Mesenteric fat pad (tissue), 1 donor: ENCODE results near the gene OR5K1. TPM values are rescaled to one million over a fixed set of nuclear protein-coding genes. Genes with fewer than 3 reads are reported as not detected.

Source experiments
- DNase-seq: peaks from one replicate; pipeline ENCODE4 v3.0.0-alpha.2; 2020; ENCODE audit warnings: low spot score
- long read RNA-seq: library from polyadenylated mRNA; unstranded; transcript quantifications from one replicate; pipeline ENCODE4 v2.0.0, GENCODE V29; 2020
- total RNA-seq: library from RNA; stranded (reverse); fragmentation: NEBNext Ultra II Directional; extraction: Animal tissue kit (Norgen Biotek cat#: 25700); gene quantifications from one replicate; pipeline ENCODE4 v1.2.1, GENCODE V29; 2021
- donor health status: DM: yes; HTN: yes; CAD: no.

Gene OR5K1
- not detected for total RNA-seq
- long read RNA-seq: 0 reads

DNA sequence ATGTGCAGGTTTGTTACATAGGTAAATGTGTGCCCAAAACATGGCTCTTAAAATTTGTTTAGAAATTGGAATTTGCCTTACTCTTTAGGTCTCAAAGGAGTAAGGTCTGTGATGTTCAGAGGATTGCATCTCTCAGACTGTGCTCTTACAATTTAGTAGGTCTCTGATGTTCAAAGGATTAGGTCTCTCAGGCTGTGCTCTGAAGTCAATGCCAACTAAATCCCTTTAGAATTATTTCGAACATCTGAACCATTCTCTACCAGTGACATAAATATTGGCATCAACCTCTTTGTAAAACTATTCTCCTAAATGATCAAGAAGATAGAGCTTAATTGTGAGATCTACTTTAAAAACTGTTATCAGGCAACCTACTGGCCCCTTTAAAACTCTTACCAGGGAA lies at the start of gene OR5K1:
OR5K1 (plus strand) TSS at position 301 of the 400 bp plus-strand sequence. CDS start 6,376 bp downstream, outside the sequence.
- DNase-seq: no peak

DNA sequence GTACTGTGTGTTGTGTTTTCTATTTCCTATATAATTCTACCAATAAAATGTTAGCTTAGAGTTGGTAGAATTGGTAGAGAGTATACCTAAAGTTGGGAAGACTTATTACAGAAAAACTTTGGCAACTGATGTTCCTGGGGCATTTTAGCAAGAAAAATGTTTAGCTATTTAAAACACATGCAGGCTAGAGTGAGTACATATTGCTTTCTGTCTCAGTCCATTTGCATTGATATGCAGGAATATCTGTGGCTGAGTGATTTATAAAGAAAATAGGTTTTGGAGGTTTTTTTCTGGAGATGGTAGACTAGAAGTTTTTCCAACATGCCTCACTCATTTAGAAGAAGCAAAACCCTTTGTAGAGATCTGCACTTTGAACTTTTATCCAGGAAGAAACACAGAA lies 30.4 kb upstream of the OR5K1 start:
- no peak for DNase-seq

DNA sequence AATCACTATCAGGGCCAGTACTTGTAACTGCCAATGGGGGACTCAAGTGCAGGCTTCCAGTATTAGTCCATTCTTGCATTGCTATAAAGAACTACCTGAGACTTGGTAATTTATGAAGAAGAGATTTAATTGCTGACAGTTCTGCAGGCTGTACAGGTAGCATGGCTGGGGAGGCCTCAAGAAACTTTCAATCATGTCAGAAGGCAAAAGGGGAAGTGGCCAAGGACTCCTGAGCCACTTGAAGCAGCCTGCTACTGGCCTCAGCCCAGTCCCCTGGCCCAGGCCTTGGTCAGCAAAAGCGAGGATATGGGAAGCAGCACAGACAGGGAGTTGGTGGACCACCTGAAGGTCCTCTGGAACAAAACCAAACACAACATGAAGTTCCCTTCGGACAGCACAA lies 29.2 kb upstream of the OR5K1 start:
- DNase-seq: no peak

DNA sequence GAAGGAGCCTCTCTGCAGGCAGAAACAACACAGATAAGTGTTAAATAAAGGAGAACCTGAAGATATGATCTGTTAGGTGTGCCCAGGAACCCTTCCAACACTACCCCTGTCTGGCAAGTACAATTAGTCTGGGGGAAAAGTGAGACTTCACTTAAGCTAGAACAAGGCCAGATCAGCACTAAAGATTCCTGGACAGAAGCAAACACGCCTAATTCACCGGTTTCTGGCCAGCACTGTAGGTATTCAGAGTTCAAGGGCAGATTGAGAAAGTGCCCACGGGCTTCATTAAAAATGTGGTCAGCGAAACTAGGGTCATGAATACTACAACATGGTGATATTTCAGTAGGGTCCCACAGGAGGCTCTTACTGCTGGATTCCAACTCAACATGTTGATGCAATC lies 28.6 kb upstream of the OR5K1 start:
- no peak for DNase-seq

DNA sequence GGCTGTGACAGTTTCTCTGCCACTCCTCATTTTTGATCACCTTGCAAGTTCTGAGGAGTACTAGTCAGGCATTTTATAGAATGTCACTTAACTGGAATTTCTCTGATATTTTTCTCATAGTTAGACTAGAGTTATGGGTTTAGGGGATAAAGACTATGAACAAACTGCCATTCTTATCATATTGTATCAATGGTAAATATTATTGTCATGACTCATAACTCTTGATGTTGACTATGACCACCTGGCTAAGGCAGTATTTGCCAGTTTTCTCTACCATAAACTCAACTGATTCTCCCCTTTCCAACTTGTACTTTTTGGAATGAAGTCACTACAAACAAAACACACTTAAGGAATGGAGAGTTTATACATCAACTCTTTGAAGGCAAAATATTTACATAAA lies 22.7 kb upstream of the OR5K1 start:
- DNase-seq: no peak

DNA sequence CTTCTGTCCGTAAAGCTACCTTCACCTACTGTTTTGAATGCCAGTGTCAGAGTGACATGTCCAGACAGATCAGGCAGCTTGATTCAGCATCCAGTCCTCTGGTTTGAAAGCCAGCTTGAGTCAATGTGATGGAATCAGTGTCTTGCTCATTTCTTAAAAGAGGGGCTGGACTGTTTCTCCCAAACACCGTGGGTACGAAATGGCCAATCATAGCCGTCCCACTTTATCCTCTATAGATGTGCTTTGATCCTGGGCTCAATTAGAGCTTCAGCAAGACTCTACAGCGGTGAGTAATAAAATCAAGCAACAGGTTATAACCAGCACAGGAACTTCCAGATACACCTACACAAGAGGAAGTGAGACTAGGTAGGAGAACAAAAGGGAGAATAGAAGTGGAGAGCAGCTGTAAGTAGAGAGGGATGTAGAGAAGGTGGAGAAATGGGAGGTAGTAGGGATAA lies 17.0 kb upstream of the OR5K1 start:
- no peak for DNase-seq

DNA sequence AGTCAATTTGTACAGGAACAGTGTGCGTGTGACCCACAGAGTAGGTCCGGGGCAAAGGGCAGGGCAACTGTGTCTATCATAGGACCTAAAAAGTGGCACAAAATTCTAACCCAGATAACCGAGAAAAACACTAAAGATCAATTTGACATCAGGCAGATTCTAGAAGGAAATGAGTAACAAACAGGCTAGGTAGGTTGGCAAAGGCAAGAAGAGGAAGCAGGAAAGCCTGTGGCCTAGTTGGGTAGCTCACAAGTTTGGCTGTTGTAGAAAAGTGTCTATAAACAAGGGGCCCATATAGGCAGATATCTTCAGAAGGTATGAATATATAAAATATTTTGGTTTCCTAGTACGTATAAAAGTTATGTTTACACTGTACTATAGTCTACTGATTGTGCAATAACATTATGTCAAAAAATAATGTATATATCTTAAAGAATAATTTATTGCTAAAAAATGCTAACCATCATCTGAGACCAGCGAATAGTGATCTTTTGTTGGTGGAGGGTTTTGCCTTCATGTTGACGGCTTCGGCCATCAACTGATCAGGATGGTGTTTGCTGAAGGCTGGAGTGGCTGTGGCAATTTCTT lies 13.3 kb upstream of the OR5K1 start:
- DNase-seq: no peak

DNA sequence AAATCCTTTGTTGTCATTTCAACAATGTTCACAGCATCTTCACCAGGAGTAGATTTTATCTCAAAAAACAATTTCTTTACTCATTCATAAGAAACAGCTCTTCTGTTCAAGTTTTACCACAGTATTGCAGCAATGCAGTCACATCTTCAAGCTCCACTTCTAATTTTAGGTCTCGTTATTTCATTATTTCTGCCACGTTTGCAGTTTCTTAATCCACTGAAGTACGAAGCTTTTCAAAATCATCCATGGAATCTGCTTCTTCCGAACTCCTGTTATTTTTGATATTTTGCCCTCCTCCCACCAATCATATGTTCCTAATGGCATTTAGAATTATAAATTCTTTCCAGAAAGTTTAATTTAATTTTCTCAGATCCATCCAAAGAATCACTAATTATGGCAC lies 12.6 kb upstream of the OR5K1 start:
- no peak for DNase-seq

DNA sequence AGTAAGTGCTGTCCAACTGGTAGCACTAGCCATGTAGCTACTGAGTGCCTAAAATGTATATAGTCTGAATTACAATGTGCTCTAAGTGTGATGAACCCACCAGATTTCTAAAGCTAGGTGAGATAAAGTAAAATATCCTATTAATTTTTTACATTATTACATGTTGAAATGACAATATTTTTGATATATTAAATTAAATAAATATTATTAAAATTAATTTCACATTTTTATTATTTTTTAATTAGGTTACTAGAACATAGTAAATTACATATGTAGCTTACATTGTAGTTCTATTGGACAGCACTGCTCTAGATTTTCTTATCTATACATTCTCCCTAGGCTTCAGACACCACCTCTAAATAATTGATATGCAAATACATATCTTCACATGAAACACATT lies 9.2 kb upstream of the OR5K1 start:
- DNase-seq: no peak

DNA sequence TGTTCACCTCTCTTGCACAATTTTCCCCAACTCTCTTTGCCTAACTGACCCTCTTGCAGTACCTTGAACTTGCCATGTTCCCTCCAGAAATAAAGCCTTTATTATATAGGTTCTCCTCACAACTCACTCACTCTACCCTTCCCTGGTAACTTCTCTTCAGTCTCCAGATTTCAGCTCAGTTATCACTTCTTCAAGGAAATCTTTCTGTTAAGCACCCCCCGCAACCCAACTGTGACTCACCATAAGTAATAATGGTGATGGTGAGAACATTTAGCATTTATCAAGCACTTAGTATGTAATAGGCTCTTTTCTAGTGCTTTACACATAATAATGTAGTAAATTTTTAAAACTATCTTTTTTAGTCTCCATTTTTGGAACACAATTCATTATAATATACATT lies 8.1 kb upstream of the OR5K1 start:
- no peak for DNase-seq

DNA sequence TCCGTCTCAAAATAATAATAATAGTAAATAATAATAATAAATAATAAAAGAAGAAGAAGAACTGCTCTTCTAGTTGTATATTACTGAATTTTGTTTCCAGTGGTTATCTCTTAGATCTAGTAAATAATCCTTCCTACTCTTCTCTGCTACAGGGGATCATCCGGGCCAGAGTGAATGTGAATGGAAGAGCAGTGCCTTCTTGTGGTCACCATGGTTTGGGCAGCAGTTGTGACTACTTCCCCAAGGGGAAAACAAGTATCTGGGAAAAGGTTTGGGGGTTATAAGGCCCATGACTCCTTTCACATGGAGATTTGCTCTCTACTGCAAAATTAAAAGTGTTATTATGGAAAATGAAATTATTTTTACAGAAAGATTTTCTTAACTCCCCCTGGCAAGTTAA lies 5.5 kb upstream of the OR5K1 start:
- no peak for DNase-seq

DNA sequence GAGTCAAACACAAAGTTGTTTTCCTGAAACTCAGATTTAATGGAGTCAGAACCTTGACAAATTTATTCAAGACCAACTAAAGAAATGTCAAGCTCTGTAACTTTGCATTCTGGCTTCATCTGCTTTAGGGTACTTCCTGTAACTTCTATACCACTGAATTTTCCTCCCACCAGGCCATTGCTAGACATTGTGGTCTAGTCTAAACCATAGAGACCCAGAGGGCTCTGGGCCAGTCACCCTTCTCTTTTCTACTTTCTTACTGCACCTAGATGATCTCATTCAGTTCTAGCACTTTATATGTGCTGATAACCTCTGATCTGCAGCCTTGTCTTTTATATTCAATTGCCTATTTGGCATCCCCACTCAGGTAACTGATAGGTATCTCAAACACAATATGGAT lies 2.8 kb upstream of the OR5K1 start:
- no peak for DNase-seq

DNA sequence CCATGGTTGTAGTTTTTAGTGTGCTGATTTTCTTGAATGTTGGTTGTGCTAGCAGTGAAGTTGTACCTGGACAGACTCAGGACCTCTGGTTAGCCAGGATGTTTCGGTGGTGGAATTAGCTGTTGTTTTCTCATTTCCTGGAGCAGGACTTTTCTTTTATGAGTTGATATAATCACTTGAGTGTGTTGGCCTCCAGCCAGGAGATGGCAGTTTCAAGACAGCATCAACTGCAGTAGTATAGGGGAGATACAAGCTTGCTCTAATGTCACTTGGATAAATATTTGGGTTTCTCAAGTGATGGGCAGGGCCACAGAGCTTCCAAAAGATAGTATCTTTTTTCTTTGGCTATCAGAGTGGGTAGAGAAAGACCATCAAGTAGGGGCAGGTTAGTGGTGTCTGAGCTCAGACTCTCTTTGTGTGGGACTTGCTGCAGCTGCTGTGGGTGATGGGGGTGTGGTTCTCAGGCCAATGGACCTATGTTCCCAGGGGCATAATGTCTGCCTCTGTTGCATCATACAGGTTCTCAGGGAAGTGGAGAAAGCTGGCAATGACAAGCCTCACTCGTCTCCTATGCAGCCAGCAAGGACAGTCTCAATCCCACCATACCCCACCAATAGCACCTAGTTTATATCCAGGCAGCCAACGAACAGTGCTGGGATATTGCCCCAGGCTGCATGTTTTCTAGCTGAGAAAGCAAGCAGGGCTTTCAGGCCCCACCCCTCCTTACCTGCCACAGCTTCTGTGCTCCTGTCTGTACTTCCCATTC lies 19.9 kb downstream of the OR5K1 start:
- no peak for DNase-seq

DNA sequence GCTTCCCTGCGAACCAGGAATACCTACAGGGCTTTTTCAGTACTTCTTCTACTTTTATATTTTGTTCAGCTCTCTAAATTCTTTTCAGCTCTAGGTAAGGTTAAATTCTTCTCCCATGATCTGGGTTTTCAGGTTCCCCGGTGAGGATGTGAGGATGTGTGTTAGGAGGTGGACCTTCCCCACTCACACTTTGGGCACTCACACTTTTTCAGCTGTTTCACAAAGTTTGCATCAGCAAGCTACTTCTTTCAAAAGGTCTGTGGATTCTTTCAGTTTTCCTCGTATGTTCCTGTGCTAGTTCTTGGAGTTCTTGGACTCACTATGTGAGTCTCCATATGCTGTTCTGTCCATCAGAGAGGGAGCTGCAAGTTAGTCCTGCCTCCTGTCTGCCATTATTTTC lies 20.6 kb downstream of the OR5K1 start:
- DNase-seq: no peak

DNA sequence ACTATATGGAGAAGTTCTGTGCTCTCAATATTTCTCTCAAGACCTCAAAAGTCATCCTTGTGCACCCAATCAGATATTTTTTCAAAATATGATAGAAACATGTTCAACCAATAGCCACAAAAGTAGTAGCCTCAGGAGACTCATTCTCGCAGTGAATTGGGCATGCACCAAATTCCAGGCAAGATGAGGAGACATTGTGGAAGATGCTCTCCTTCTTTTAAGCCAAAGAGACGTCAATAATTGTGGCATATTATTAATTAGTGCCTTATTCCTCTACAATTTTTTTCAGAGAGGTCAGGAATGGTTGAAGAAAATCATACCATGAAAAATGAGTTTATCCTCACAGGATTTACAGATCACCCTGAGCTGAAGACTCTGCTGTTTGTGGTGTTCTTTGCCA lies 34.4 kb downstream of the OR5K1 start, which contains the start of gene OR5K2:
OR5K2 (plus strand) TSS at position 301 of the 400 bp plus-strand sequence; CDS start at position 301, 0 bp downstream.
- DNase-seq: no peak

DNA sequence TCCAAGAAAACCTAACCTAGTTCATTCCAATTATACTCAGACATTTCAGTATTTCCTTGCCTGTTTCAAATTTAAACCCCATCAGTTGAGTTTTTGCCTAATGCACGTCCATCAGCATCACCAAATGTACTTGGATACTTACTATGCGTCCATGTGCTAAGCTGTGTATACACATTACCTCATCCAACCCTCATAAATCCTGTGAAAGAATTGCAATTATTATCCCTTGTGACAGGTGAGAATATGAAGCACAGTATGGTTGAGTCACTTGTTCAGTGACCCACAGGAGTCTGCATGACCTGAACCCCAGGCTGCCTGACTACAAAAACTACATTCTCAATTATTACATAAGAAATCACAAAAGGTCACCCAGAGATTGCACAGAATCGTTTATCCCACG lies 37.0 kb downstream of the OR5K1 start:
- DNase-seq: no peak

DNA sequence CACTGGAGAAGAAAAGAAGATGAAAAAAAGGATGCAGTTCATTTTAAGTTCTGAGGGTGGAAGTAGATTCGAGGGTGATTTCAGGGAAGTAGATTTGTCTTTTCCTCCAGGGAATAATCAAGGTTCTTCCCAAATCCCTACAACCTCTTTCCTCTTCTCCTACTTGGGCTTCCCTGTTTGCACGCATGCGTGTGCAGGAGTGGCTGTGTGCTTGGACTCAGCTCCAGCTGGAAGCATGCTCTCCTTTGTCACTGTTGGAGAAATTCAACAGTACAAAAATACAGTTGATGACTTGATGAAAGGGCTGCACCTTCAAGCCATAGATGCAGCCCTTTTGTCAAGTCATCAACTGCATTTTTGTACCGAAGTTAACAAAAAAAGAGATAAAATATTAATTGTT lies 38.3 kb downstream of the OR5K1 start:
- DNase-seq: no peak

DNA sequence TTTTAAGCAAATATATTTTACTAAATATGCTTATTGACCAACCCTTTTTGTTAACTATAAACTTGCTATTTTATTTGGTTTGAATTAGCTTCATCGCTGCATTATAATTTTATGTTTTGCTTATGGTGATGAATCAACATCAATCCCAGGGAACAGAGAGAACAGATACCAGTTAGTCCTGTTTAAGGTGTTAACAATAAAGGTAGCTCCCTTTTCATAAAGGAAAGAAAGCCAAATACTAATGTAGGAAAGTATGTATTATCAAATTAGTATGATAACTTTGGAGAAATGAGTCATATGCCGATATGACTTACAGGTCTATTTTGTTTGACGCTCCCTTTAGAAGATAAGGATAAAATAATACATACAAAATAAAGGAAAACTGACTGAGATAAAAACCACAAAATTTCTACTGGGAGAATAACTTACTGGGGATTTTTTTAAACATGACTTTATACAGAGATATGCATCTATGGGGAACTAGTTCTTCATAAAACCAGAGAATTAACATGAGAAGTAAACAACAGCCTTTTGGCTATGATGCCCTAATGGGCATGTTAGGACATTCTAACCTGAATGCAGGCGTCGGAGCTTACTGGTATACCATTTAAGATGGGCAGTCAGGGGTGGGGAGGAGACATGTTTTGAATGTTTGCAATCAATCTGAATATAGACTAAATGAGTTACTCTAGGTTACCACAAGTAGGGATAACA lies 39.0 kb downstream of the OR5K1 start:
- DNase-seq: no peak

DNA sequence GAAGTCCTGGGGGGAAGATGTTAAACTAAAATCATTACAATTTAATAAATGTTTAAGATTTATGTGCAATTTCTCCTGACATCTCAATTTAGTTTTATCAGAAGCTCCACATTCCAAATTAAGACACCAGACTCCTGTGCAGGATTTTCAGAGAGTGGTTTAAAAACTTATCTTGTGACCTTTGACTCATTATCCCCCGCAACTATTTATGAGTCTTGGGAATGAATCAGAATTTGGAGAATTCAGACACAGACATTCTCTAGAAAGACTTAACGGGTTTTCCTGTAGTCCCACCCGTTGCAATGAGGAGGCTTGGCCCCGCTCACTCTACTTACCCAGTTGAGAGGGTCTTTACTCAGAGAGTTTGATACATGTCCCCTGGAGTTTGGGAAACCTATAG lies 41.5 kb downstream of the OR5K1 start:
- no peak for DNase-seq

DNA sequence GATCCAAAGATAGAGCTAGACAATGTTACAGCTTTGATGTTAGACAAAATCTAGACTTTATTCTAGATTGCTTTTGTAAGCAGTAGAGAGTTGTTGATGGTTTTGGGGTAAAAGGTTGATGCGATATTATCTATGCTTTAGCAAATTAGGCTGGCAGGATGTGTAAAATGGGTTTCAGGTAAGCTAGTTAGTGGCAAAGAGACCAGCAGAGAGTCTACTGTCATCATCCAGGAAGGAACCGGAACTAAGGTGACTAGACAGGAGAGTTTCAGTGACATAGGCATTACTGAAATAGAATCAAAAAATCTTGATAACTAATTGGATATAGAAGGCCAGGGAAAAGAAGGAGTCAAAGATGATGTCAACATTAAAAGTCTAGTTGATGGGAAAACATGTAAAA lies 45.6 kb downstream of the OR5K1 start:
- DNase-seq: no peak

DNA sequence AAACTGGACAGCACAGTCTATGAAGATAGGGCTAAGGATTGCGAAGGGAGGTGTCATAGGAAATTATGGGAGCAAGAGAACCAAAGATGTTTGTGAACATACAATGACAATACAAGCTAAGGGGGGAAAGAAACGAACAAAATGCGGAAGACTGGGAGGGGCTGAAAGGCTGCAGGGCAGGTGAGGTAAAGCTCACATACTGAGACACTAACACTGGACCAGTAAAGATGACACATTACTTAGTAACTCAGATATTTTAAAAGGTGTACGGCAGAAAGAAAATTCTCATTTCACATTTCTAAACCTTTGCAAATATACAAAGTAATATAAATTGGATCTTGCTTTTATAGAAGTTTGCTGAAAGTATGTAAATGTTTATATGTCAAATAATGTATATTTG lies 49.6 kb downstream of the OR5K1 start:
- DNase-seq: no peak

DNA sequence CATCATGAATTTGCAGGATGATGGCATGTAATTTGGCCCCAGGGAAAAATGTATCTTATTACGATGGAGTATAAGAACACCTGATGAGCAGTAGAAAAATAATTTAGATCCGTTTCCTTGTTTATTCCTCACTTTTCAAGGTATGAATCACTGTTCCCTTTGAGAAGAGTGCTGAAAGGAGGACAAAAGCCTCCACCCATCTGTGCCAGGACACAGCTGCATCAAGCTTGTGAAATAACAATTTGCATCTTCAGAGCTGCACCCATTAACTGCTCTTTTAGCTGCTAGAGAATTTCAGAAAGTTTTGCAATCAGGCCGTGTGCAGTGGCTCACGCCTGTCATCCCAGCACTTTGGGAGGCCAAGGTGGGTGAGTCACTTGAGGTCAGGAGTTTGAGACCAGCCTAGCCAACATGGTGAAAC lies 50.1 kb downstream of the OR5K1 start:
- no peak for DNase-seq
